HEK293T (cell line): ENCODE data around the gene MATN1.

Experiments
- CTBP1 ChIP-seq: fragments of 450-650 bp; IDR thresholded peaks from 2 replicates; pipeline ENCODE4 v1.6.1; 2016; ENCODE audit warnings: borderline replicate concordance
- ELF4 ChIP-seq: fragments of 450-650 bp; IDR thresholded peaks from 2 replicates; pipeline ENCODE4 v1.6.1; 2017; ENCODE audit warnings: antibody characterized with exemption
- FOXM1 ChIP-seq: fragments of 450-650 bp; IDR thresholded peaks from 2 replicates; pipeline ENCODE4 v1.6.1; 2017; ENCODE audit warnings: mild to moderate bottlenecking, borderline replicate concordance
- HDGF ChIP-seq: fragments of 450-650 bp; IDR thresholded peaks from 2 replicates; pipeline ENCODE4 v1.6.1; 2017; ENCODE audit warnings: antibody characterized with exemption, borderline replicate concordance
- L3MBTL2 ChIP-seq: fragments of 450-650 bp; conservative IDR thresholded peaks from 2 replicates; pipeline ENCODE4 v1.6.1; 2016; ENCODE audit warnings: mild to moderate bottlenecking
- NFRKB ChIP-seq: fragments of 450-650 bp; IDR thresholded peaks from 2 replicates; pipeline ENCODE4 v1.6.1; 2016; ENCODE audit warnings: mild to moderate bottlenecking, moderate library complexity
- SP1 ChIP-seq: fragments of 450-650 bp; IDR thresholded peaks from 2 replicates; pipeline ENCODE4 v1.6.1; 2017
- SUZ12 ChIP-seq: fragments of 450-650 bp; IDR thresholded peaks from 2 replicates; pipeline ENCODE4 v1.6.1; 2016; ENCODE audit warnings: mild to moderate bottlenecking
- TARDBP ChIP-seq: fragments of 450-650 bp; IDR thresholded peaks from 2 replicates; pipeline ENCODE4 v1.6.1; 2016
- ZNF384 ChIP-seq: fragments of 450-650 bp; IDR thresholded peaks from 2 replicates; pipeline ENCODE4 v1.6.1; 2016

- no peak for TF ChIP-seq HDGF
- no peak for TF ChIP-seq FOXM1
- no peak for TF ChIP-seq CTBP1
- no peak for TF ChIP-seq ELF4
- TF ChIP-seq SP1: no peak
- TF ChIP-seq NFRKB: no peak
- no peak for TF ChIP-seq TARDBP
- TF ChIP-seq L3MBTL2: no peak
- no peak for TF ChIP-seq ZNF384
- no peak for TF ChIP-seq SUZ12
Observed at GRCh38 chr1:30666756-30667273, 56.6 kb downstream of the MATN1 start.
